Activated CD8-positive, alpha-beta memory T cell treated with anti-CD3 and anti-CD28 coated beads, Interleukin-2, amount 50 U/mL, for 24 hours (primary cell): ENCODE measurements around the gene POLE.

Source experiments
- DNase-seq: peaks from one replicate; pipeline ENCODE4 v3.0.0-alpha.2; 2020; ENCODE audit errors: extremely low read depth

Gene POLE

DNA sequence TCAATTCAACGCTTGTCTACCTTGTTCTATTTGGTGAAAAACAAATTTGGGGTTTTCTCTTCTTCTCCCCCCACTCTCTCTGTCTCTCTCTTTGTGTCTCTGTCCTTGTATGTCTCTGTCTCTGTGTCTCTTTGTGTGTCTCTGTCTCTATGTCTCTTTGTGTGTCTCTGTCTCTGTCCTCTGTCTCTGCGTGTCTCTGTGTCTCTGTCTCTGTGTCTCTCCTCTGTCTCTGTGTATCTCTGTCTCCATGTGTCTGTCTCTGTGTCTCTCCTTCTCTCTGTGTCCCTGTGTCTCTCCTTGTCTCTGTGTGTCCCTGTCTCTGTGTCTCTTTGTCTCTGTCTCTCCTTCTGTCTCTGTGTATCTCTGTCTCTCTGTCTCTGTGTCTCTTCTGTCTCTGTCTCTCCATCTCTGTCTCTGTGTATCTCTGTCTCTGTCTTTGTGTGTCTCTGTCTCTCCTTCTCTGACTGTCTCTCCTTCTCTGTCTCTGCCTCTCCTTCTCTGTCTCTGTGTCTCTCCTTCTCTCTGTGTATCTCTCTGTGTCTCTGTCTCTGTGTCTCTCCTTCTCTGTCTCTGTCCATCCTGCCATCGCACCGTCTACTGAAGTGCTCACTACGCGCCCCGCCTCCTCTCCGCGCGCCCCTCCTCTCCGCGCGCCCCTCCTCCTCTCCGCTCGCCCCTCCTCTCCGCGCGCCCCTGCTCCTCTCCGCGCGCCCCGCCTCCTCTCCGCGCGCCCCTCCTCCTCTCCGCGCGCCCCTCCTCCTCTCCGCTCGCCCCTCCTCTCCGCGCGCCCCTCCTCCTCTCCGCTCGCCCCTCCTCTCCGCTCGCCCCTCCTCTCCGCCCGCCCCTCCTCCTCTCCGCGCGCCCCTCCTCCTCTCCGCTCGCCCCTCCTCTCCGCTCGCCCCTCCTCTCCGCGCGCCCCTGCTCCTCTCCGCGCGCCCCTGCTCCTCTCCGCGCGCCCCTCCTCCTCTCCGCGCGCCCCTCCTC is 89.5 kb downstream of the POLE start:
- DNase-seq, result no peak

DNA sequence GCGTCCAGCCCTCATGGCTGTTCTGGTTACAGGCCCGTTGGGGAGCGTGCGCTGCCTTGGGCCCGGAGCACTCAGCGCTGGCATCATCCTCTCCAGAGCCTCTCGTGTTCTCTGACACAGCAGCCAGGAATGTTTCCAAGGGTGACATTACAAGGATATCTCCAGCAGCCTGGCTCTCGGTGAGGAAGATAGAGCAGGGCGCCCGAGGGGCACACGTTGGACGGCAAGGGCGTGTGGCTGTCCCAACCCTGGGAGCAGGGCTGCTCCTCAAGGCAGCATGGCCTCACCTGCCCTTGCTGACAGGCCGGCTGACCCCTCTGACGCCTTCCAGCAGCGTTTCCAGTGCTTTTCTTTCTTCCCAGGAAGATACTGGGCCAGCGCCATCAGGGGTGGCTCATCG is 91.1 kb downstream of the POLE start:
- no peak for DNase-seq

GRCh38 chr12:132595183-132595582 is 92.0 kb downstream of the POLE start:
- no peak for DNase-seq

DNA sequence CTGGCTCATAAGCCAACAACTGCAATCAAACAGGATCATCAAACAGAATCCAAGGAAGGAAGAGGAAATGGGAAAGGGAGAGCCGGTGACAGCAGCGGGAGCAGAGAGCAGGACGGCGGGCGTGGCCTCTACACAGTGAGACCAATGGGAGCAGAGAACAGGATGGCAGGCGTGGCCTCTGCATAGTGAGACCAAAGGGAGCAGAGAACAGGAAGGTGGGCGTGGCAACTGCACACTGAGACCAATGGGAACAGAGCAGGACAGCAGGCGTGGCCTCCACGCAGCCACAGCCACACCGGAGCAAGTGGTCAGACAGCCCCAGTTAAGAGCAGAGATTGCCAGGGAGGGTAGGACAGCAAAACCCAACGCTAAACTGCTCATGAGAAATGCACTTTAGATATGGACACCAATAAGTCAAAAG is 93.2 kb downstream of the POLE start:
- no peak for DNase-seq

GRCh38 chr12:132593521-132593920 is 93.6 kb downstream of the POLE start:
- DNase-seq, result no peak

- DNase-seq, result no peak
Measured at GRCh38 chr12:132593071-132593470, 94.1 kb downstream of the POLE start.

- DNase-seq, result no peak
Measured at GRCh38 chr12:132592282-132592970, 94.7 kb downstream of the POLE start.

- DNase-seq, result no peak
Measured at GRCh38 chr12:132591107-132591935, 95.8 kb downstream of the POLE start.

- DNase-seq, result no peak
Measured at GRCh38 chr12:132588821-132589669, 98.1 kb downstream of the POLE start.

GRCh38 chr12:132588319-132588718 is 98.8 kb downstream of the POLE start:
- no peak for DNase-seq

DNA sequence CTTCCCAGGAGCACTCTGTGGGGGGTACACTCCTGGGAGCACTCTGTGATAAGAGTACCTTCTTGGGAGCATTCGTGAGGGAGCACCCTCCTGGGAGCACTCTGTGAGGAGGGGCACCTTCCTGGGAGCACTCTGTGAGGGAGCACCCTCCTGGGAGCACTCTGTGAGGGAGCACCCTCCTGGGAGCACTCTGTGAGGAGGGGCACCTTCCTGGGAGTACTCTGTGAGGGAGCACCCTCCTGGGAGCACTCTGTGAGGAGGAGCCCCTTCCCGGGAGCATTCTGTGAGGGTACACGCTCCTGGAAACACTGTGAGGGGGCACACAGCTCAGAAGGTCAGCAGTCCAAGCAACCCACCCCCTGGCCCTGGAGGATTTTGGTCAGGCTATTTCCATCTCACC is 99.4 kb downstream of the POLE start:
- DNase-seq, result no peak

- no peak for DNase-seq
Measured at GRCh38 chr12:132586929-132587328, 100.2 kb downstream of the POLE start.

DNA sequence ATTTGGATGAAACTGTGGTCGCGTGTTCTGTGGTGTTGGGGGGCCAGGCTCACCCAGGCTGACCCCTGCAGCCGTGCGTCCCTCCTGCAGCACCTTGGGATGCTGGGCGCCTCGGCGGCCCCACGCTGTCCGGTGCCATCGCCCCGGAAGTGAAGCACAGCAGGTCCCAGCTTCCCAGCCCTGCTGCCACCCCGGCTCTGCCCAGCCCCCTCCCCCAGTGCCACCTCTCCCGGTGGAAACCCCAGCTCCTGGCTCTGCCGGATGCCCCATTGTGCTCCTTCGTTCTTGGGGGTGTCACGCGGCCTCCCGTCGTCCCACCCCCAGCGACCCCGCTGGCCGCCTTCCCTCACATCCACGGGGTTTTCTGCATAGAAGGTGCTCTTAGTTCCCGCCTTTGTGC is 102.0 kb downstream of the POLE start:
- DNase-seq, result no peak

DNA sequence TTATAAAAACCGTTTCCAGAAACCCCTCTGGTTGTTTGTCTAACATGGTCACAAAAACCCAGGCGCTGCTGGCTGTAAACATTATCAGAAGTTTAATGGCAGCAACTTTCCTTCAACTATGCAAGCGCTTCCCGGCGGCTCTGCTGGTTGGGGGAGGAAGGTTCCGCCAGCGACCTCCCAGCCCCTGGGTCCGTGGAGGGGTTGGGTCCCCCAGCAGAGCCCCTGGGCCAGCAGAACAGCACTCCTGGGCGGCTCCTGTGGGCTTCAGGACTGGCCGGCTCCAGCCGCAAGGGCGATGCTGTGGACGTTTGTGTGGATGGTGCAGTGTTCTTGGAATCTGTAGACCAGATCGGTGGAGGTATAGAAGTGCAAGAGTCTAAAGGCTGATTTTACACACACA is 102.7 kb downstream of the POLE start:
- no peak for DNase-seq

GRCh38 chr12:132583736-132584135 is 103.4 kb downstream of the POLE start:
- DNase-seq, result no peak

DNA sequence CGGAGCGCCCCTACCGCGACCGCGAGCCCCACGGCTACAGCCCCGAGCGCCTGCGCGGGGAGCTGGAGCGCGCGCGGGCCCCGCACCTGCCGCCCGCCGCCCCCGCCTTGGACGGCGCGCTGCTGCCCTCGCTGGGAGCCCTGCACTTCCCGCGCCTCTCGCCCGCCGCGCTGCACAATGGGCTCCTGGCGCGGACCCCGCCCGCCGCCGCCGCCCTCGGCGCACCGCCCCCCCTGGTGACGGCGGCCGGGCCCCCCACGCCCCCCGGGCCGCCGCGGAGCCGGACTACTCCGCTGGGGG is 103.8 kb downstream of the POLE start:
- no peak for DNase-seq

DNA sequence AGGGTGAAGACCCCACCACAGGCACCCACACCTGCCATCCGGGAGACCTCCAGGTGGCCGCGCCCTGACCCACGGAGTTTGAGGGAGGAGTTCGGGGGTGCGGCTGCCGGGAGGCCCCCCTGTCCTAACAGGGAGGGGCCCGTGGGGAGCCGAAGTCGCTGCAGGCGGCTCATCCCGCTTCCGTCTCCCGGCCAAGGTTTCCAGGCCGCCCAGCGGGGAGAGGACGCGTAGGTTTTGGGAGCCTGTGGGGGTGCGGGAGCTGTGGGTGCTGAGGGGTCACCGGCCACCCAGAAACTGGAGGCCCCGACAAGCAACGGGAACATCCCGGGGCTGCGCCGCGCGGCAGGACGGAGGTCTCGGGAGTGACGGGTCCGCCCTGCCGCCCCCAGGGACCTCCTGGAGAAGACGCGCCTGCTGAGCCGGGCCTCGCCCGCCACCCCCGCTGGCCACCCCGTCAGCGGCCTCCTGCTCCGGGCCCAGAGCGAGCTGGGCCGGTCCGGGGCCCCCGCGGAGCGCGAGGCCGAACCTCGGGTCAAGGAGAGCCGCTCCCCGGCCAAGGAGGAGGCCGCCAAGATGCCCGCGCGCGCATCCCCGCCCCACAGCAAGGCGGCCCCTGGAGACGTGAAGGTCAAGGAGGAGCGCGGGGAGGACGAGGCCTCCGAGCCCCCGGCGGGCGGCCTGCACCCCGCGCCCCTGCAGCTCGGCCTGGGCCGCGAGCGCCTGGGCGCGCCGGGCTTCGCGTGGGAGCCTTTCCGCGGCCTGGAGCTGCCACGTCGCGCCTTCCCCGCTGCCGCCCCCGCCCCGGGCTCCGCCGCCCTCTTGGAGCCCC is 104.3 kb downstream of the POLE start:
- DNase-seq, result no peak

- no peak for DNase-seq
Measured at GRCh38 chr12:132582058-132582420, 105.1 kb downstream of the POLE start.

DNA sequence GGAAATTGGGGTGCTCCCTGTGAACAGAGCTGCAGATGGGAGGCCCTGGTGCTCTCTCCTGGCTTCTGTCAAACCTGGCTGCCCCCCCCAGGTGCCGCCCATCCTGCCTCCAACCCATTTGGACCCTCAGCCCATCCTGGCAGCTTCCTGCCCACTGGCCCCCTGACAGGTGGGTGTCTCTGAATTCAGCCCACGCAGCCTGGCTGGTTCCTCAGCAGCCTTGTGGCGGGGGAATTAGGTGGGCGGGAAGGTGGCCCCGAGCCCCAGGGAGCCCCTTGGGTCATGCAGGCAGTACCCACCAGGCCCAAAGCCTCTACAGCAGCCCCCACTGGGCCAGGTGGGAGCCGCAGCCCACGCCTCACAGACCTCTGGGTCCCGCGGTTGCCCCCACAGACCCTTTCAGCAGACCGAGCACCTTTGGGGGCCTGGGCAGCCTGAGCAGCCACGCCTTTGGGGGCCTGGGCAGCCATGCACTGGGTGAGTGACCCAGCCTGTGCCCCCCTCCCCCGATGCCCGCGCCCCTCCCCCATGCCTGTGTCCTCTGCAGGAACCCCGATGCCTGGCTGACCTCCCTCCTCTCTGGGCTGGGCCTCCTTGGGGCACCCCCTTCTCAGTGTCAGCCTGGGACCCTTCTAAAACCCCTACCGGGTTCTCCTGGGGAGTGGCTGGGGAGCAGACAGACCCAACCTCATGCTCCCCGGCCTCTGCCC is 105.6 kb downstream of the POLE start:
- no peak for DNase-seq

- no peak for DNase-seq
Measured at GRCh38 chr12:132580701-132581292, 106.3 kb downstream of the POLE start.
